ENCODE data around the gene REC114. TPM values are rescaled to one million over a fixed set of nuclear protein-coding genes. Genes with fewer than 3 reads are reported as not detected.

Gene REC114
- total and polyA plus RNA-seq, 9 of the 15 experiments (the other 6 are each of a cell fraction or from before 2014, with no cell fraction given): 0.07 to 0.24 TPM; not detected in 7

- BruUV-seq (replicated peaks): no TSS peak
- Histone ChIP-seq H3K79me2 (ENCODE audit: control insufficient read depth, insufficient read depth, low read length) (peaks cover 84% of the 10 kb centered on the region), H3K9me3 (replicated peaks; ENCODE audit: control insufficient read depth, insufficient read depth, low read depth, low read length) (no peaks in the 10 kb centered on the region), H3K4me2 (ENCODE audit: insufficient read depth, low read length) (peak overlapping the region; percentile 13; the same call in 1 of the 2 replicates), H3K27ac (ENCODE audit: extremely low read depth, low read depth, low read length) (peak overlapping the region; percentile 13; the same call in 1 of the 3 replicates), H3K4me3 (no peak overlapping the region), H3K4me1 (replicated peaks in 1 of 2; ENCODE audit: control insufficient read depth in 2 of 2, insufficient read depth in 2 of 2, low read length in 2 of 2) (peaks cover 10 to 39% of the 10 kb centered on the region in 2 experiments), H3K9ac (ENCODE audit: insufficient read depth in 1 of 2, low read depth in 2 of 2, low read length in 2 of 2) (no peak overlapping the region; a peak in 1 of 4 replicates), H3K27me3 (ENCODE audit: control insufficient read depth in 2 of 2, insufficient read depth in 2 of 2, low read length in 2 of 2) (no peaks in the 10 kb centered on the region), H3K9me1 (ENCODE audit: control insufficient read depth, insufficient read depth, low read length) (no peaks in the 10 kb centered on the region), H3K36me3 (ENCODE audit: control insufficient read depth, insufficient read depth, low read length) (no peaks in the 10 kb centered on the region; the same call in 2 of the 3 replicates), H2AFZ (ENCODE audit: low read depth, low read length) (no peak overlapping the region), H4K20me1 (replicated peaks; ENCODE audit: control insufficient read depth, insufficient read depth, low read length) (peaks cover 33% of the 10 kb centered on the region)
- FAIRE-seq: peak; percentile 57
- in situ Hi-C loops (cut with MboI): no loop called here
- POLR2A ChIA-PET: interaction anchor here (0.6 to 2.1 kb wide), 6 partner anchors 8 to 176 kb away, joined by 3 to 6 read pairs (median 4); no protein-coding TSS in a partner anchor
- no peak for TF ChIP-seq PYGO2 (tag; IDR thresholded peaks at IDR 0.05)
- TF ChIP-seq CEBPG (CRISPR knock-in tag; IDR thresholded peaks at IDR 0.05): no peak
- TF ChIP-seq CEBPG (tag; conservative IDR thresholded peaks at IDR 0.05 in 1 of 2, IDR thresholded peaks at IDR 0.05 in 1 of 2): peak; percentile 19 to 59; a peak in 2 of 4 replicates
- TF ChIP-seq MXI1 (IDR thresholded peaks at IDR 0.05; ENCODE audit: low read depth, low read length): no peak
- TF ChIP-seq CBFA2T3 (IDR thresholded peaks at IDR 0.05): peak; percentile 3; the same call in 1 of the 2 replicates
- peak; percentile 85 for TF ChIP-seq CEBPB (tag; IDR thresholded peaks at IDR 0.05)
- 0 out of 2 replicates have a peak, but pooled peaks have one; percentile 19 for TF ChIP-seq DPF2 (IDR thresholded peaks at IDR 0.05)
- no peak for TF ChIP-seq ZBTB7A (IDR thresholded peaks at IDR 0.05; ENCODE audit: borderline replicate concordance, control insufficient read depth, low read depth, low read length)
- intact Hi-C loops (cut with micrococcal nuclease): no loop called here
- CTCF ChIA-PET (ENCODE audit: low intra/inter-chr PET ratio): no interaction called here
- DNase-seq (ENCODE audit: extremely low read depth in 1 of 4, low spot score in 3 of 4): peak in 1 of 4 experiments; percentile 23
- WGBS (ENCODE audit: insufficient coverage, low coverage, missing lambda C conversion rate): 42% methylated on average over 7 of the region's 7 CpGs
- ATAC-seq: peak; percentile 52
Observed at GRCh38 chr15:73601451-73602445, 158.8 kb downstream of the REC114 start.

All from K562 (cell line).